ENCODE data around the gene DBI.

DBI gene

GRCh38 chr2:119421304-119421703, 54.5 kb downstream of the DBI start:
- no peak overlapping the region for H3K4me3 Mint-ChIP-seq
- no peak for DNase-seq (ENCODE audit: low spot score in 2 of 2)

GRCh38 chr2:119421741-119422140, 55.0 kb downstream of the DBI start:
- no peak for DNase-seq (ENCODE audit: low spot score in 2 of 2)
- no peaks in the 10 kb centered on the region for H3K4me1 Mint-ChIP-seq
- peaks cover 6% of the 10 kb centered on the region for H3K9me3 Mint-ChIP-seq
- peaks cover 3% of the 10 kb centered on the region for H3K36me3 Mint-ChIP-seq
- H3K27ac Mint-ChIP-seq = no peak overlapping the region
- no peak for ATAC-seq (ENCODE audit: low read depth)
- no peak overlapping the region for H3K4me3 Mint-ChIP-seq
- peaks cover 27% of the 10 kb centered on the region for H3K27me3 Mint-ChIP-seq

More at GRCh38 chr2:119421304-119421703, 54.5 kb downstream of the DBI start:
- H3K36me3 Mint-ChIP-seq = peaks cover 3% of the 10 kb centered on the region
- H3K9me3 Mint-ChIP-seq = peaks cover 6% of the 10 kb centered on the region
- ATAC-seq (ENCODE audit: low read depth) = no peak
- H3K27ac Mint-ChIP-seq = no peak overlapping the region
- no peaks in the 10 kb centered on the region for H3K4me1 Mint-ChIP-seq
- H3K27me3 Mint-ChIP-seq = peaks cover 24% of the 10 kb centered on the region

Measured in memory B cell (primary cell).